NCI-H446 treated with DMSO at 0.1 percent for 48 hours (cell line): Measurements from ENCODE around the gene FBXO8.
"Not testable (repeated sequence)": the region's sequence is repeated elsewhere in the genome, so short reads cannot be mapped to it uniquely, and the experiment has no call there.

Source experiments
- DNase-seq: peaks from one replicate; lab custom pipeline; 2025; lab: John Stamatoyannopoulos, UW

Gene FBXO8

GRCh38 chr4:174283507-174284471, at the start of gene FBXO8, which contains the start of gene CEP44:
FBXO8 (minus strand) TSS chr4:174283667; CDS start chr4:174263092, 20,575 bp downstream.
CEP44 (plus strand) TSS chr4:174283911; CDS start chr4:174299122, 15,211 bp downstream.
- peak; percentile 77 for DNase-seq

GRCh38 chr4:174332741-174333493, 49.5 kb upstream of the FBXO8 start:
- DNase-seq: no peak

GRCh38 chr4:174324725-174325124, 41.3 kb upstream of the FBXO8 start:
- DNase-seq: no peak

GRCh38 chr4:174324236-174324635, 40.8 kb upstream of the FBXO8 start:
- no peak for DNase-seq

- DNase-seq: no peak
Observed at GRCh38 chr4:174320494-174321199, 37.2 kb upstream of the FBXO8 start.

- no peak for DNase-seq
Observed at GRCh38 chr4:174318829-174319764, 35.6 kb upstream of the FBXO8 start.

GRCh38 chr4:174317531-174317930, 34.1 kb upstream of the FBXO8 start:
- DNase-seq: no peak

GRCh38 chr4:174316954-174317353, 33.5 kb upstream of the FBXO8 start:
- DNase-seq: no peak

- DNase-seq: no peak
Observed at GRCh38 chr4:174316546-174316945, 33.1 kb upstream of the FBXO8 start.

GRCh38 chr4:174314770-174315169, 31.3 kb upstream of the FBXO8 start:
- DNase-seq: no peak

- no peak for DNase-seq
Observed at GRCh38 chr4:174314274-174314673, 30.8 kb upstream of the FBXO8 start.

- no peak for DNase-seq
Observed at GRCh38 chr4:174312993-174313392, 29.5 kb upstream of the FBXO8 start.

- DNase-seq: no peak
Observed at GRCh38 chr4:174307694-174308093, 24.2 kb upstream of the FBXO8 start.

GRCh38 chr4:174305961-174306360, 22.5 kb upstream of the FBXO8 start:
- no peak for DNase-seq

- no peak for DNase-seq
Observed at GRCh38 chr4:174304664-174305063, 21.2 kb upstream of the FBXO8 start.

GRCh38 chr4:174303687-174304086, 20.2 kb upstream of the FBXO8 start:
- DNase-seq: no peak

GRCh38 chr4:174295142-174295541, 11.7 kb upstream of the FBXO8 start:
- DNase-seq: not testable (repeated sequence)

- not testable (repeated sequence) for DNase-seq
Observed at GRCh38 chr4:174294641-174295040, 11.2 kb upstream of the FBXO8 start.

- DNase-seq: no peak
Observed at GRCh38 chr4:174292473-174292872, 9.0 kb upstream of the FBXO8 start.

GRCh38 chr4:174286870-174287269, 3.4 kb upstream of the FBXO8 start:
- no peak for DNase-seq

GRCh38 chr4:174284487-174284886, 1.0 kb upstream of the FBXO8 start:
- no peak for DNase-seq
